ENCODE results near the gene PHYHD1.

The PHYHD1 gene

GRCh38 chr9:128893354-128893753 lies 27.4 kb upstream of the PHYHD1 start:
- peaks cover 13% of the 10 kb centered on the region for H3K4me1 Mint-ChIP-seq
- no peak for ATAC-seq (ENCODE audit: low read depth)

GRCh38 chr9:128894764-128895163 lies 26.0 kb upstream of the PHYHD1 start:
- no peak for DNase-seq (ENCODE audit: low spot score in 2 of 2)
- Mint-ChIP-seq H3K27me3 (no peaks in the 10 kb centered on the region), H3K9me3 (no peaks in the 10 kb centered on the region), H3K4me1 (peaks cover 21% of the 10 kb centered on the region), H3K36me3 (peaks cover 19% of the 10 kb centered on the region), H3K4me3 (no peak overlapping the region), H3K27ac (peak overlapping the region; percentile 11)
- ATAC-seq (ENCODE audit: low read depth): no peak

More at GRCh38 chr9:128893354-128893753, 27.4 kb upstream of the PHYHD1 start:
- Mint-ChIP-seq H3K36me3 (peaks cover 18% of the 10 kb centered on the region), H3K27me3 (no peaks in the 10 kb centered on the region), H3K4me3 (no peak overlapping the region), H3K9me3 (no peaks in the 10 kb centered on the region), H3K27ac (no peak overlapping the region)
- DNase-seq (ENCODE audit: low spot score in 2 of 2): no peak

- Mint-ChIP-seq H3K27me3 (no peaks in the 10 kb centered on the region), H3K36me3 (peaks cover 17% of the 10 kb centered on the region), H3K27ac (no peak overlapping the region), H3K9me3 (no peaks in the 10 kb centered on the region), H3K4me3 (no peak overlapping the region), H3K4me1 (peaks cover 26% of the 10 kb centered on the region)
- DNase-seq (ENCODE audit: low spot score in 2 of 2) (no peak), ATAC-seq (ENCODE audit: low read depth) (no peak)
Measured at GRCh38 chr9:128895556-128895955, 25.2 kb upstream of the PHYHD1 start.

GRCh38 chr9:128898382-128898781 lies 22.4 kb upstream of the PHYHD1 start:
- no peaks in the 10 kb centered on the region for H3K9me3 Mint-ChIP-seq
- peak overlapping the region; percentile 67 for H3K27ac Mint-ChIP-seq
- H3K36me3 Mint-ChIP-seq: peaks cover 16% of the 10 kb centered on the region
- no peak for DNase-seq (ENCODE audit: low spot score in 2 of 2)
- no peaks in the 10 kb centered on the region for H3K27me3 Mint-ChIP-seq
- peaks cover 35% of the 10 kb centered on the region for H3K4me1 Mint-ChIP-seq
- no peak for ATAC-seq (ENCODE audit: low read depth)
- H3K4me3 Mint-ChIP-seq: no peak overlapping the region

GRCh38 chr9:128898845-128899565 lies 21.8 kb upstream of the PHYHD1 start:
- peak overlapping the region; percentile 53 for H3K4me3 Mint-ChIP-seq
- H3K27me3 Mint-ChIP-seq: no peaks in the 10 kb centered on the region
- no peaks in the 10 kb centered on the region for H3K9me3 Mint-ChIP-seq
- peaks cover 16% of the 10 kb centered on the region for H3K36me3 Mint-ChIP-seq
- peaks cover 35% of the 10 kb centered on the region for H3K4me1 Mint-ChIP-seq
- H3K27ac Mint-ChIP-seq: peak overlapping the region; percentile 95
- DNase-seq (ENCODE audit: low spot score in 2 of 2): no peak
- ATAC-seq (ENCODE audit: low read depth): no peak

- H3K27me3 Mint-ChIP-seq: no peaks in the 10 kb centered on the region
- peak overlapping the region; percentile 95 for H3K27ac Mint-ChIP-seq
- peak overlapping the region; percentile 53 for H3K4me3 Mint-ChIP-seq
- no peaks in the 10 kb centered on the region for H3K9me3 Mint-ChIP-seq
- H3K4me1 Mint-ChIP-seq: peaks cover 35% of the 10 kb centered on the region
- no peak for ATAC-seq (ENCODE audit: low read depth)
- DNase-seq (ENCODE audit: low spot score in 2 of 2): no peak
- H3K36me3 Mint-ChIP-seq: peaks cover 16% of the 10 kb centered on the region
Measured at GRCh38 chr9:128899566-128900322, 21.0 kb upstream of the PHYHD1 start.

- H3K27me3 Mint-ChIP-seq: no peaks in the 10 kb centered on the region
- H3K9me3 Mint-ChIP-seq: no peaks in the 10 kb centered on the region
- H3K36me3 Mint-ChIP-seq: peaks cover 9% of the 10 kb centered on the region
- H3K4me1 Mint-ChIP-seq: peaks cover 28% of the 10 kb centered on the region
- no peak for DNase-seq (ENCODE audit: low spot score in 2 of 2)
- H3K27ac Mint-ChIP-seq: peak overlapping the region; percentile 50
- H3K4me3 Mint-ChIP-seq: no peak overlapping the region
- ATAC-seq (ENCODE audit: low read depth): no peak
Measured at GRCh38 chr9:128901379-128901778, 19.4 kb upstream of the PHYHD1 start.

GRCh38 chr9:128901822-128902221 lies 19.0 kb upstream of the PHYHD1 start:
- no peaks in the 10 kb centered on the region for H3K9me3 Mint-ChIP-seq
- H3K27ac Mint-ChIP-seq: peak overlapping the region; percentile 92
- H3K27me3 Mint-ChIP-seq: no peaks in the 10 kb centered on the region
- H3K4me3 Mint-ChIP-seq: peak overlapping the region; percentile 73
- DNase-seq (ENCODE audit: low spot score in 2 of 2) (no peak), ATAC-seq (ENCODE audit: low read depth) (no peak)
- H3K36me3 Mint-ChIP-seq: peaks cover 8% of the 10 kb centered on the region
- H3K4me1 Mint-ChIP-seq: peaks cover 28% of the 10 kb centered on the region

GRCh38 chr9:128902351-128903078 lies 18.3 kb upstream of the PHYHD1 start:
- Mint-ChIP-seq H3K9me3 (no peaks in the 10 kb centered on the region), H3K27ac (peak overlapping the region; percentile 92), H3K4me3 (peak overlapping the region; percentile 73), H3K36me3 (peaks cover 10% of the 10 kb centered on the region), H3K4me1 (peaks cover 28% of the 10 kb centered on the region), H3K27me3 (no peaks in the 10 kb centered on the region)
- ATAC-seq (ENCODE audit: low read depth): peak; percentile 99
- DNase-seq (ENCODE audit: low spot score in 2 of 2): peak; percentile 67 to 82

GRCh38 chr9:128903079-128903461 lies 17.7 kb upstream of the PHYHD1 start:
- H3K27me3 Mint-ChIP-seq: no peaks in the 10 kb centered on the region
- H3K4me3 Mint-ChIP-seq: peak overlapping the region; percentile 73
- H3K4me1 Mint-ChIP-seq: peaks cover 25% of the 10 kb centered on the region
- H3K9me3 Mint-ChIP-seq: no peaks in the 10 kb centered on the region
- DNase-seq (ENCODE audit: low spot score in 2 of 2) (no peak), ATAC-seq (ENCODE audit: low read depth) (no peak)
- H3K36me3 Mint-ChIP-seq: peaks cover 14% of the 10 kb centered on the region
- H3K27ac Mint-ChIP-seq: peak overlapping the region; percentile 92

- no peak overlapping the region for H3K4me3 Mint-ChIP-seq
Measured at GRCh38 chr9:128903871-128904620, 16.7 kb upstream of the PHYHD1 start.

GRCh38 chr9:128905964-128906363 lies 14.8 kb upstream of the PHYHD1 start:
- ATAC-seq (ENCODE audit: low read depth) (no peak), DNase-seq (ENCODE audit: low spot score in 2 of 2) (no peak)
- no peaks in the 10 kb centered on the region for H3K9me3 Mint-ChIP-seq
- peaks cover 22% of the 10 kb centered on the region for H3K36me3 Mint-ChIP-seq
- no peak overlapping the region for H3K27ac Mint-ChIP-seq
- H3K4me1 Mint-ChIP-seq: peaks cover 9% of the 10 kb centered on the region
- H3K4me3 Mint-ChIP-seq: no peak overlapping the region
- H3K27me3 Mint-ChIP-seq: no peaks in the 10 kb centered on the region

More at GRCh38 chr9:128903871-128904620, 16.7 kb upstream of the PHYHD1 start:
- DNase-seq (ENCODE audit: low spot score in 2 of 2): no peak
- no peak for ATAC-seq (ENCODE audit: low read depth)
- Mint-ChIP-seq H3K4me1 (peaks cover 21% of the 10 kb centered on the region), H3K9me3 (no peaks in the 10 kb centered on the region), H3K27ac (peak overlapping the region; percentile 58), H3K27me3 (no peaks in the 10 kb centered on the region), H3K36me3 (peaks cover 20% of the 10 kb centered on the region)

GRCh38 chr9:128906741-128907140 lies 14.0 kb upstream of the PHYHD1 start:
- no peak overlapping the region for H3K4me3 Mint-ChIP-seq
- H3K27me3 Mint-ChIP-seq: no peaks in the 10 kb centered on the region
- H3K9me3 Mint-ChIP-seq: no peaks in the 10 kb centered on the region
- ATAC-seq (ENCODE audit: low read depth) (no peak), DNase-seq (ENCODE audit: low spot score in 2 of 2) (no peak)
- peaks cover 9% of the 10 kb centered on the region for H3K4me1 Mint-ChIP-seq
- H3K27ac Mint-ChIP-seq: no peak overlapping the region
- H3K36me3 Mint-ChIP-seq: peaks cover 22% of the 10 kb centered on the region
